Measurements from ENCODE around the gene MLEC. TPM values are rescaled to one million over a fixed set of nuclear protein-coding genes. Genes with fewer than 3 reads are reported as not detected.

Gene MLEC
- total and polyA plus RNA-seq, 9 of the 15 experiments (the other 6 are each of a cell fraction or from before 2014, with no cell fraction given) = 18.5 to 108 (median 57.8) TPM

- peak; percentile 57; the same call in 1 of the 2 replicates for TF ChIP-seq REST (IDR thresholded peaks at IDR 0.05; ENCODE audit: borderline replicate concordance)
- TF ChIP-seq REST (CRISPR knock-in tag; IDR thresholded peaks at IDR 0.05; ENCODE audit: low read depth) = no peak
- TF ChIP-seq CHD7 (IDR thresholded peaks at IDR 0.05; ENCODE audit: low read depth, low read length) = no peak
- TF ChIP-seq DEAF1 (CRISPR knock-in tag; IDR thresholded peaks at IDR 0.05) = no peak; the same call in 1 of the 2 replicates
These were observed at the start of gene MLEC (continued) for GRCh38 chr12:120686690-120687577.
